H9 (cell line): ENCODE data around the gene FAM120A. TPM values are rescaled to one million over a fixed set of nuclear protein-coding genes. Genes with fewer than 3 reads are reported as not detected.

Experiments used
- DNase-seq: peaks from one replicate; pipeline ENCODE4 v3.0.0-alpha.2; 2017
- H2AFZ ChIP-seq: one replicate; pipeline ENCODE4 v1.6.1; 2013; ENCODE audit warnings: mild to moderate bottlenecking, low read length, control low read depth, moderate library complexity
- H2AK5ac ChIP-seq: 2 replicates; pipeline ENCODE4 v1.6.1; 2013; ENCODE audit warnings: low read length, control low read depth, mixed read lengths; ENCODE audit not compliant: insufficient read length
- H2BK120ac ChIP-seq: one replicate; pipeline ENCODE4 v1.6.1; 2013; ENCODE audit warnings: low read depth, mild to moderate bottlenecking, low read length, control low read depth, inconsistent platforms; ENCODE audit not compliant: poor library complexity, severe bottlenecking
- H2BK12ac ChIP-seq: 2 replicates; pipeline ENCODE4 v1.6.1; 2013; ENCODE audit warnings: low read length, control low read depth, mixed read lengths, low read depth; ENCODE audit not compliant: insufficient read length
- H2BK15ac ChIP-seq: 2 replicates; pipeline ENCODE4 v1.6.1; 2013; ENCODE audit warnings: low read depth, low read length, control low read depth
- H2BK20ac ChIP-seq: one replicate; pipeline ENCODE4 v1.6.1; 2013; ENCODE audit warnings: low read depth, mild to moderate bottlenecking, low read length, control low read depth, inconsistent platforms; ENCODE audit not compliant: poor library complexity, severe bottlenecking
- H2BK5ac ChIP-seq: 2 replicates; pipeline ENCODE4 v1.6.1; 2013; ENCODE audit warnings: low read length, control low read depth, mixed read lengths; ENCODE audit not compliant: insufficient read length
- H3K14ac ChIP-seq: 2 replicates; pipeline ENCODE4 v1.6.1; 2013; ENCODE audit warnings: low read length, control low read depth; ENCODE audit not compliant: insufficient read depth
- H3K18ac ChIP-seq: 2 replicates; pipeline ENCODE4 v1.6.1; 2013; ENCODE audit warnings: low read depth, mild to moderate bottlenecking, mixed read lengths, low read length, control low read depth; ENCODE audit not compliant: insufficient read length
- H3K23ac ChIP-seq: 2 replicates; pipeline ENCODE4 v1.6.1; 2013; ENCODE audit warnings: low read length, control low read depth, mixed read lengths, low read depth; ENCODE audit not compliant: insufficient read length
- H3K23me2 ChIP-seq: 2 replicates; pipeline ENCODE4 v1.6.1; 2013; ENCODE audit warnings: low read depth, mild to moderate bottlenecking, mixed read lengths, low read length, control low read depth; ENCODE audit not compliant: insufficient read length, poor library complexity, severe bottlenecking
- H3K27ac ChIP-seq: 2 replicates; pipeline ENCODE4 v1.5.1; 2013; ENCODE audit warnings: low read length, control low read depth, mixed read lengths, low read depth; ENCODE audit not compliant: insufficient read length
- H3K27me3 ChIP-seq: 2 replicates; pipeline ENCODE4 v1.6.1; 2013; ENCODE audit warnings: low read length, control low read depth, inconsistent platforms; ENCODE audit not compliant: insufficient read depth
- H3K4ac ChIP-seq: 2 replicates; pipeline ENCODE4 v1.6.1; 2013; ENCODE audit warnings: low read depth, mild to moderate bottlenecking, control low read depth, inconsistent platforms, low read length, moderate library complexity
- H3K4me1 ChIP-seq: 2 replicates; pipeline ENCODE4 v1.6.1; 2013; ENCODE audit warnings: low read length, control low read depth, inconsistent platforms; ENCODE audit not compliant: insufficient read depth
- H3K4me2 ChIP-seq: 2 replicates; pipeline ENCODE4 v1.6.1; 2013; ENCODE audit warnings: low read length, control low read depth, mixed read lengths; ENCODE audit not compliant: insufficient read length, insufficient read depth
- H3K56ac ChIP-seq: 2 replicates; pipeline ENCODE4 v1.6.1; 2013; ENCODE audit warnings: low read depth, mild to moderate bottlenecking, mixed read lengths, low read length, control low read depth; ENCODE audit not compliant: insufficient read length
- H3K79me1 ChIP-seq: 2 replicates; pipeline ENCODE4 v1.6.1; 2013; ENCODE audit warnings: low read depth, mild to moderate bottlenecking, moderate library complexity, low read length, control low read depth, inconsistent platforms; ENCODE audit not compliant: insufficient read depth, poor library complexity, severe bottlenecking
- H3K79me2 ChIP-seq: 2 replicates; pipeline ENCODE4 v1.6.1; 2013; ENCODE audit warnings: low read length, control low read depth, inconsistent platforms; ENCODE audit not compliant: insufficient read depth
- H3K9ac ChIP-seq: 2 replicates; pipeline ENCODE4 v1.6.1; 2013; ENCODE audit warnings: low read length, control low read depth, mixed read lengths; ENCODE audit not compliant: insufficient read length; ENCODE audit errors: extremely low read depth
- H3K9me3 ChIP-seq: one replicate; pipeline ENCODE4 v1.6.1; 2013; ENCODE audit warnings: low read depth, low read length, inconsistent platforms; ENCODE audit not compliant: control insufficient read depth
- H3T11ph ChIP-seq: one replicate; pipeline ENCODE4 v1.6.1; 2013; ENCODE audit warnings: mild to moderate bottlenecking, low read length, control low read depth, inconsistent platforms
- H4K20me1 ChIP-seq: one replicate; pipeline ENCODE4 v1.6.1; 2013; ENCODE audit not compliant: control insufficient read depth, insufficient read length, insufficient read depth
- H4K5ac ChIP-seq: 2 replicates; pipeline ENCODE4 v1.6.1; 2013; ENCODE audit warnings: low read depth, mild to moderate bottlenecking, mixed read lengths, low read length, control low read depth; ENCODE audit not compliant: insufficient read length
- H4K8ac ChIP-seq: replicated peaks from 2 replicates; pipeline ENCODE4 v1.6.1; 2013; ENCODE audit warnings: low read length, control low read depth, mixed read lengths, low read depth; ENCODE audit not compliant: insufficient read length
- H4K91ac ChIP-seq: 2 replicates; pipeline ENCODE4 v1.6.1; 2013; ENCODE audit warnings: low read depth, mild to moderate bottlenecking, moderate library complexity, mixed read lengths, low read length, control low read depth; ENCODE audit not compliant: insufficient read length
- H3K27ac Mint-ChIP-seq, 3 experiments: 2 replicates in 2 of 3; 3 replicates in 1 of 3; pipeline ENCODE4 v1.8.0; 2020 to 2021; ENCODE audit warnings: mixed read lengths in 3 of 3, mild to moderate bottlenecking in 1 of 3, moderate library complexity in 1 of 3
- H3K27me3 Mint-ChIP-seq: 2 replicates; pipeline ENCODE4 v1.8.0; 2021; ENCODE audit warnings: low read depth, mild to moderate bottlenecking, moderate library complexity, mixed read lengths
- H3K36me3 Mint-ChIP-seq, 3 experiments: 2 replicates in 2 of 3; 3 replicates in 1 of 3; pipeline ENCODE4 v1.8.0; 2020 to 2021; ENCODE audit warnings: low read depth in 3 of 3, mixed read lengths in 3 of 3; ENCODE audit not compliant: insufficient read depth in 1 of 3
- H3K4me1 Mint-ChIP-seq, 2 experiments: 2 replicates each; pipeline ENCODE4 v1.8.0; 2020; ENCODE audit warnings: mixed read lengths in 2 of 2
- H3K4me3 Mint-ChIP-seq, 2 experiments: 2 replicates in 1 of 2; 3 replicates in 1 of 2; pipeline ENCODE4 v1.8.0; 2020 to 2021; ENCODE audit warnings: mild to moderate bottlenecking in 2 of 2, mixed read lengths in 2 of 2, moderate library complexity in 1 of 2
- H3K9me3 Mint-ChIP-seq, 2 experiments: 2 replicates in 1 of 2; 3 replicates in 1 of 2; pipeline ENCODE4 v1.8.0; 2020; ENCODE audit warnings: mild to moderate bottlenecking in 2 of 2, mixed read lengths in 2 of 2, moderate library complexity in 1 of 2
- WGBS: extraction: QIAGEN DNeasy Blood & Tissue Kit; methylation state at CpG from one replicate; pipeline ENCODE4 v1.1.7; 2013; ENCODE audit warnings: missing lambda C conversion rate, low lambda C conversion rate, mixed read lengths; ENCODE audit not compliant: insufficient read length; ENCODE audit errors: extremely low coverage; 5-methylcytosine and 5-hydroxymethylcytosine counted together
- total RNA-seq: library from RNA; stranded (reverse); gene quantifications from 2 replicates; pipeline ENCODE4 v1.2.1, GENCODE V29; 2021
- TF ChIP-seq, protein P1 (sequence below): fragments of 200-600 bp; sonication (generic); conservative IDR thresholded peaks from 3 replicates; pipeline ENCODE4 v1.8.0; 2021; ENCODE audit warnings: antibody characterized with exemption, mild to moderate bottlenecking

The FAM120A gene
- total RNA-seq, 1 experiment from 2014 or later: 57.7 TPM

- Histone ChIP-seq H2BK120ac (no peak overlapping the region), H2BK15ac (no peak overlapping the region), H3K56ac (no peak overlapping the region), H2BK5ac (no peak overlapping the region), H3K9me3 (no peaks in the 10 kb centered on the region), H3K27ac (no peak overlapping the region), H3K4me2 (no peak overlapping the region), H3K4ac (no peak overlapping the region), H3T11ph (no peak overlapping the region), H4K5ac (no peak overlapping the region), H3K79me2 (no peaks in the 10 kb centered on the region), H4K20me1 (no peaks in the 10 kb centered on the region), H3K18ac (no peak overlapping the region), H3K27me3 (no peaks in the 10 kb centered on the region), H2BK20ac (no peak overlapping the region), H2AFZ (no peak overlapping the region), H4K8ac (no peak overlapping the region), H3K14ac (no peak overlapping the region), H2BK12ac (no peak overlapping the region), H3K4me1 (no peaks in the 10 kb centered on the region), H3K79me1 (no peaks in the 10 kb centered on the region), H3K9ac (no peak overlapping the region), H4K91ac (no peak overlapping the region), H3K23ac (no peak overlapping the region), H2AK5ac (no peak overlapping the region), H3K23me2 (no peaks in the 10 kb centered on the region)
- Mint-ChIP-seq H3K4me1 (peaks cover 0 to 8% of the 10 kb centered on the region in 2 experiments; a peak in 2 of 4 replicates), H3K9me3 (no peaks in the 10 kb centered on the region), H3K27ac (no peak overlapping the region), H3K27me3 (peaks cover 1% of the 10 kb centered on the region; the same call in 1 of the 2 replicates), H3K36me3 (no peaks in the 10 kb centered on the region), H3K4me3 (no peak overlapping the region)
- no peak for DNase-seq
- no CpG with 5 or more reads among the region's 3 CpGs for WGBS
- TF ChIP-seq, protein P1, sequence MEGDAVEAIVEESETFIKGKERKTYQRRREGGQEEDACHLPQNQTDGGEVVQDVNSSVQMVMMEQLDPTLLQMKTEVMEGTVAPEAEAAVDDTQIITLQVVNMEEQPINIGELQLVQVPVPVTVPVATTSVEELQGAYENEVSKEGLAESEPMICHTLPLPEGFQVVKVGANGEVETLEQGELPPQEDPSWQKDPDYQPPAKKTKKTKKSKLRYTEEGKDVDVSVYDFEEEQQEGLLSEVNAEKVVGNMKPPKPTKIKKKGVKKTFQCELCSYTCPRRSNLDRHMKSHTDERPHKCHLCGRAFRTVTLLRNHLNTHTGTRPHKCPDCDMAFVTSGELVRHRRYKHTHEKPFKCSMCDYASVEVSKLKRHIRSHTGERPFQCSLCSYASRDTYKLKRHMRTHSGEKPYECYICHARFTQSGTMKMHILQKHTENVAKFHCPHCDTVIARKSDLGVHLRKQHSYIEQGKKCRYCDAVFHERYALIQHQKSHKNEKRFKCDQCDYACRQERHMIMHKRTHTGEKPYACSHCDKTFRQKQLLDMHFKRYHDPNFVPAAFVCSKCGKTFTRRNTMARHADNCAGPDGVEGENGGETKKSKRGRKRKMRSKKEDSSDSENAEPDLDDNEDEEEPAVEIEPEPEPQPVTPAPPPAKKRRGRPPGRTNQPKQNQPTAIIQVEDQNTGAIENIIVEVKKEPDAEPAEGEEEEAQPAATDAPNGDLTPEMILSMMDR: no peak
These were observed 17.4 kb upstream of the FAM120A start for GRCh38 chr9:93434056-93434455.
